HPDE6-E6E7 (cell line): ENCODE data around the gene CD81.

Experiments
- DNase-seq: peaks from one replicate; pipeline ENCODE4 v3.0.0; 2011; ENCODE audit warnings: missing footprints; ENCODE audit errors: extremely low spot score

Gene CD81

DNA sequence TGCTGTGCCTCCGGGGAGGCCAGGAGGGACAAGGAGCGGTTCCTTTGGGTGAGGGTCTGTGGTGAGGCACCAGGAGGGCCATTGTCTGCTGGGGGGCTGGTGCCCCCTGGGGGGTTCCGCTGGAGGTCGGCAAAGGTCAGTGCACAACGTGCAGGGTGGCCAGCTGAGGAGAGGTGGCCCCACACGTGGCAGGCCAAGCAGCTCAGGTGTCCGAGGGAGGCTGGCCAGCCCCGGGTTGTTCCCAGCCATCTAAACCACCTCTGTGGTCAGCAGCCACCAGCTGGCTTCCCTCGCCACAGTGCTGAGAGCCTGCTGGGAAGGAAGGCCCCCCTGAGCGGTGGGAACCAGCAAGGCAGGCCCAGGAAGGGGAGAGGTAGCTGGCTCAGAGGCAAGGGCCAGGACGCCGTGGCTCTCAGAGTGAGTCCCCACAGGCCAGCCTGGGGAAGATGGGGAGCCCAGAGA, 27.7 kb downstream of the CD81 start:
- DNase-seq = no peak

DNA sequence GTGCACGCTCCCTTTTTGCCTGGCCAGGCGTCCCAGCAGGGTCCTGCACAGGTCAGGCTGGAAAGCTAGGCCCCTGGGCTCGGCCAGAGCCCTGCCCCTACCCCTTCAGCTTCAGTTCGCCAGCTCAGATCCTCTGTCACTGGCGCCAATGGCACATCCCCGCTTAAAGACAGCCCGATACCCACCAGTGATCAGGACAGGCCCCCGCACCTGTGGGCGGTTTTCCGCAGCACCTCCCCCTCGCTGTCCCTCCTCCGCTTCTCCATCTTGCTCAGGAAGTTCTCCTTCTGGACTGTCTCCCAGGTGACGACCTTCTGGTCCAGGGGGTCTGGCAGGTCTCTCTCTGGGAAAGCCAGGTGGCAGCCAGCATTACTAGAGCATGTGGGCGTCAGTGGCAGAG, 29.3 kb downstream of the CD81 start:
- no peak for DNase-seq

DNA sequence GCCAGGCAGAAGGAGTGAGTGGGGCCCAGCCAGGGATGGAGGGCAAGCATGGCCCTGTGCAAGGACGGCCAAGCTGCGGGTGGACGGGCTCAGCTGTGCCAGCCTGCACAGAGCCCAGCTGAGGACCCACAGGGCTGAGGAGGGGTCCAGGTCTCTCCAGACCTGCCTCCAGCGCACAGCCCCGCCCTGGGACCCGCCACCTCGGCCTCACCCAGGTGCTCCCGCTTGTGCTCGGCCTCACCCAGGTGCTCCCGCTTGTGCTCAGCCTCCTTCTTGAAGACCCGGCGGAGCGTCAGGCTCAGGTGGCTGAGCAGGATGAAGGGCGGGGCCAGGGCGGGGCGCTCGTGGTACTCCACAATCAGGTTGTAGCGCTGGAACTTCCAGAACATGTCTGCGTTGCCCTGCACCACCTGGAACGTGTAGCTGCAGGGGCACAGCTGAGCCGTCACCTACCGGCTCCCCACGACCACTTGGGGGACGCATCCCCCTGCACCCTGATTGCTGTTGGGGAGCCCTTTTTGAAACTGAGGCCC, 29.8 kb downstream of the CD81 start:
- no peak for DNase-seq

DNA sequence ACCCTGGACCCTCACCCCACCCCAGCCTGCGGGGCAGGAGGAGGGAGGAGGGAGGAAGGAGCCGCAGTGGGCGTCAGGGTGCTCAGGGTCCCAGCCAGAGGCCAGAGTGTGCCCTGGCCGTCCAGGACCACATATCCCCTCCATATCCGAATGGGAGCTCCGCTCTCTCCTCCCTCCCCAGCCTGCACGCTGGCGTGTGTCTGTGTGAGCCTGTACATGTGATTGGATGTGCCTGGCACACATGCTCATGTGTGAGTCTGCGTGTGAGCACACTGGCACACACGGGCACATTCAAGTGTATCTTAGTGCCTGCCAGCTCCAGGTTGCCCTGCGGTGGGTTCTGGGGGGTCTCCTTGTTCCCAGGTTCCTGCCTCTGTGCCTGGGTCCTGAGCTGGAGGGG, 31.6 kb downstream of the CD81 start:
- no peak for DNase-seq

DNA sequence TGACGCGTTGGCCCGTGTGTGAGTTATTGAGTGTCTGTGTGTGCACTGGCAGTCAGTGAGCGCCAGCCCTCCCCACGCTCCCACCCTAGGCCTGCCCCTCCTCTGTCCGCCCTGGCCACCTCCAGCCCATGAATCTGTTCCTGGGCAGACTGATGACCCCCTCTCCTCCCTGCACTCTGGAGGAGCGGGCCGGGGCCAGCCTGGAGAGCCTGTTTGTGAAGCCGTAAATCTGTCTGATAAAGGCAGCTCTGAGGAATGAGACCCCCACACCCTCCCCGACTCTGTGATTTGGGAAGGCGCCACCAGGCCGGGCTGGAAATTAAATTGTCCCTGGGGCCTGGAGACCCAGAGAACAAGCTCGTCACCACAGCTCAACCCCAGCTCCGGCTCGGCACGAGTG, 32.0 kb downstream of the CD81 start:
- no peak for DNase-seq

- DNase-seq = no peak
Observed at GRCh38 chr11:2409611-2410468, 32.7 kb downstream of the CD81 start.

DNA sequence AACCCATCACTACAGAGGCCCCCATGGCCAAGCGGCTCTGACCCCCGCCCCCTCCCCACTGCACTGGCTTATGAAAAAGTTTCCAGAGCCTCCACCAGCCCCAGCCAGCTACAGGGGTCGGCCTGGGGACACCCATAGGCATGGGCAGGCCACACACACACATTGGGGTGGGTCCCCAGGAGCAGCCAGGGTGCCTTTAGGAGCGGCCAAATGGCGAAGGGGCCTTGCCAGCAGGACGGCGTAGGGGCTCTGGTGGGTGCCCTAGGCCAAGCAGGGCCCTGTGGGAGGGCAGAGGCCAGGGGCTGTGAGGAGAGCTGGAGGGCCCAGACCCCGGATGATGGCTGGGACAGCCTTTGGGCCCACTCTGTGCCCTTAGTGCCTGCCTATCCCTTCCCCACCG, 33.5 kb downstream of the CD81 start:
- DNase-seq = no peak

- no peak for DNase-seq
Observed at GRCh38 chr11:2411446-2412305, 34.6 kb downstream of the CD81 start.

DNA sequence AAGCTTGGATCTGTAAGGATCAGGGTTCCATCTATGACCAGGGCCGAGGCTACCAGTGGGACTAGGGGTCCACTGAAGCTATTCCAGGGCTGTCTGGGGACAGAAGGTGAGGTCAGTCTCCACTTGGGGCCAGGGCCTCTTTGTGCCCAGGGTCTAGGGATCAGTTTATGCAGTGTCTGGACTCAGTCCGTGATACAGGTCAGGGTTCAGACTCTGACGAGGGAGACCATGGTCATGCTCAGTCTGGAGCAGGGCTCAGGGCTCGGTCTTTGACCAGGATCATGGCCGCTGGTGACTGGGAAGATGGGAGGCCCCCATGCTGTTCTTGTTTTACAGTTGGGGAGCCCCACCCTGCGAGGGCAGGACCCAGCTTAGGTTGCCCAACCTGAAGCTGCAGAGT, 35.2 kb downstream of the CD81 start:
- no peak for DNase-seq

GRCh38 chr11:2413742-2414579, 36.9 kb downstream of the CD81 start:
- DNase-seq = no peak

DNA sequence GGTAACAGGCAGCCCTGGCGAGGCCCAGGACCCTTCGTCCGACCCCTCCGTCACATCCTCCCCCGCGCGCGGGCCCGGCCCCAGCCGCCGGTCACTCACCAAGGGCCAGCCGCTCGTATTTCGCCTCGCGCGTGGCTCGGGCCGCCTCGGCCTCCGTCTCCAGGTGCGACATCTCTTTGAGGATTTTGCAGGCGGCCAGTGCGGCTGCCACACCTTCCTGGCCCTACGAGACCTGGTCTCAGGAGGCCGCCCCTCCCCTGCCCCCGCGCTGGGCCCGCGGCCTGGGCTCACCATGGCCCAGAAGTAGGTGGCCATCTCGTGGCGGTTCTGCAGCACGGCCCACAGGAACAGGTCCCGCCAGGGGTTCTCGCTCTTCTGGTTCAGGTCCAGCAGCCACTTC, 37.5 kb downstream of the CD81 start:
- no peak for DNase-seq

DNA sequence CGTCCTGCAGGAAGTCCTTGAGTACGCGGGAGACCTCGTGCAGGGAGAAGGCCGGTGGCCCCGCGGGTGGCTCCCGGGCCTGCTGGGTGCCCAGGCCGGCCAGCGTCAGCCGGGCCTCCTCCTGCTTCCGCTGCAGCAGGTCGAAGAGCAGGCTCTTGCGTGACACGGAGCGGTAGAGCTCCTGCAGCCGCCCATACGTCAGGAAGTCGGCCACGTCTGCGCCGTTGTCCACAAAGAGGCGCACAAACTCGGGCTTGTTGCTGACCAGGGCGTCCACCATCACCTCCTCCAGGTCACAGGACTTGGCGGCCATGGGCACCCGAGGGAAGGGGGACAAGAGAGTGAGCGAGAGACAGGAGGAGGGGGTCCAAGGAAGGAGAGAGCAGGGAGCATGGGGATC, 38.1 kb downstream of the CD81 start:
- DNase-seq = no peak

DNA sequence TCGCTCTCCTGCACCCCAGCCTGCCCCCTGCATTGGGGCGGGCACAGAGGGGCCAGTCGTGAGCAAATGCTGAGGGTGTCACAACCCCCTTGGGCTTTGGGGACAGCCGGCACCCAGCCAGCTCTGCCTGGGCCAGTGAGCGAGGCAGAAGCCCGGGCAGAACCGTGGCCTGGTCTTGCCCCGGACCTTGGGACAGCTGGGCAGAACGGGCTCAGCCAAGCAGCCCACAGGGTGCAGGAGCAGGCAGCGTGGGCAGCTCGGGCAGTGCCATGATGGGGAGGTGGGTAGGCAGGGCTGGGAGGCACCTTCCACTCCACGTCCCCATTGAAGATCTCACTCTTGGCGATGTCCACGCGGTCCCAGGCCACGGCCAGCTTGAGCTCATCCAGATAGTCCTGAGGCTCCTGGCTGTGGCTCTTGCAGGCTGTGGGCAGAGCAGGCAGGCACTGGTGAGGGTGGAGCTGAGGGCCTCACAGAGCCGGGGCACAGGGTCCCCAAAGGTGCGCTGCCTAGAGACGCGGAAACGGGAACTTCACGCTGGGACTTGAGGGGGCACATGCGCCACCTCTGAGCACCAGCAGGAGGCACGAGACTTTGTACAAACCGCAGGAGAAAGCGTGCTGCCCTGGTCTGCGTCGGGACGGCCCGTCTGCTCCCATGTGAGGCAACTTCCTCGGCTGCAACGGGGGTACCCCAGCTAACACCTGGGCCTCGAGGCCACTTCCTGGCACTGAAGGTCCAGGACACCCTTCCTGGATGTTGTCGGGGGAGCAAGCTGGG, 38.7 kb downstream of the CD81 start:
- no peak for DNase-seq

- DNase-seq = no peak
Observed at GRCh38 chr11:2416765-2417164, 39.7 kb downstream of the CD81 start.

DNA sequence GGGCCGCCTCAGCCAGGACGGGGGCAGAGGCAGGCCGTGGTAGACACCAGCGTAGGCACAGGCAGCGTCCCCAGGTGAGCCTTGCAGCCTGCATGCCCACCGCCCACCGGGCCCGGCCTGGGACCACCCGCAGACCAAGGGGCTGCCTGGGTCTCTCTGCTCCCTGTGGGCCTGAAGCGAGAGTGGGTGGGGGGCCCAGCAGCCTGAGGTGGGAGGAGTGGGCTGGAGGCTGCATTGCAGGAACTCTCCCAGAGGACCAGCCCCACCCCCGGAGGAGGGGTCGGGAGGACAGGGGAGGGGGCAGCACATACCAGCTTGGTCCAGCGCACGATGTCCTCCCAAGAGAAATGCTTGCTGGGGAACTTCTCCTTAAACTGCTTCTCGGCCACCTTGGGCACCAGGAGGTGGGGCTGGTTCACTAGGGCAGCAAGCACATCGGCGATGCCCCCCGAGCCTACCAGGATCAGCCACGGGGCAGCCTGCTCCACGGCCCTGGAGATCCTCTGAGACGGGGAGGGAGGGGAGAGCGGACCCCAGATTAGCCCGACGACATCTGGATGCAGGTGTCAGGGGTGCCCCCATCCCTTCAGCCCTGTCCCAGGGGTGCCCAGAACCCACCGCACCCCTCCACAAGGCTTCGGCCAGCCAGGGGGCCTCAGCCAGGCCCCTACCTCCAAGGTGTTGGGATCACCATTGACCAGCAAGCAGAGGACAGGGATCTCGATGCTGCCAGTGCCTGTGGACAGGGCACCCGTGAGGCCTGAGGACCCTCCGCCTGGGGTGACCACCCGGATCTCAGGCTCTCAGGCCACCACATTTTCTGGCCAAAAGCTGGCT, 41.0 kb downstream of the CD81 start:
- DNase-seq = no peak

GRCh38 chr11:2418693-2419360, 41.7 kb downstream of the CD81 start:
- DNase-seq = no peak

DNA sequence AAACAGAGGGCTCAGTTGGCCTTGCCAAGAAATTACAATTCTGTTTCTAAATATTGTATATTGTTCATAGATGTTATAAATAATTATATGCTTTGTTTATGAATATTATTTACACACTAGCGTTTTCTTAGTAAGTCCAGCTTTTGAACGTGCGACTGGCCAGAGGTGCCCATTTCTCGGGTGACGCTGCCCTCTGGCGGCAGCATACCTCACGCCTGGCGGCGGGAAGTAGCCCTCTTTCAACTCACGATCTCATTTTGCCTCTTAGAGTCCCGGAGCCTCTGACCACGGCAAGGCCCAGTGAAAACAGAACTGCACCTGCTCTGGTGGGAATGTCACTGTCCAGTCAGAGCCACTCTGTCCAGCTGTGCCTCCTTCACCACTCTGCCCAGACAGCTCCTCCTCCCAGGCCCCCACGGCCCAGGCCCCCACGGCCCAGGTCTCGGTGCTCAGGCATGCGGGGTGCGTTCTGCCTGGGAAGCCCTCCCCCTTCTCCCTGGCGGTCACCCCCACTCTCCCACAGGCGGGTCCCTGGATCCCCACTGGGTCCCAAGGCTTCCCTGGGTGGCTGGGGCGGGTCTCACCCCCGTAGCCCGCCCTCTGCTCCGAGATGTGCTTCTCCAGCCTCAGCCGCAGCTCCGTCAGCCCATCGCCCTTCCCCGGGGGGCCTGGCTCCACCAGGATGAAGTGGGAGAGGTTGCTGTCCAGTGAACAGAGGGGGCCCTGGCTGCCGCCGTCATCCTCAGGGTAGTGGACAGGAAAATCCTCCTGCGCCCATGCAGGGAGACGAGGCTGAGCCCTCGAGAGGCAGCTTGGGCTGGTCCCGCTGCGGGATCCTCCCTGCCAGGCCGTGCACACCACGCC, 42.8 kb downstream of the CD81 start:
- DNase-seq = peak; percentile 69

GRCh38 chr11:2420502-2421225, 43.6 kb downstream of the CD81 start:
- peak; percentile 65 for DNase-seq
